Effector memory CD8-positive, alpha-beta T cell (primary cell): Measurements from ENCODE around the gene MELTF.
"Not testable (repeated sequence)": the region's sequence is repeated elsewhere in the genome, so short reads cannot be mapped to it uniquely, and the experiment has no call there.

ENCODE experiments used
- ATAC-seq: fragments of 150-1000 bp; cut with Tn5 transposase; replicated peaks from 2 replicates; pipeline ENCODE4 v1.10.0; 2021; ENCODE audit warnings: mild to moderate bottlenecking, moderate library complexity
- DNase-seq, 3 experiments: peaks; one replicate each; pipeline ENCODE4 v3.0.0; 2021
- H3K27ac Mint-ChIP-seq, 2 donors: one replicate each; pipeline ENCODE4 v1.8.0; 2022; ENCODE audit warnings: mild to moderate bottlenecking in 2 of 2, mixed read lengths in 2 of 2, moderate library complexity in 2 of 2
- H3K27me3 Mint-ChIP-seq, 2 donors: one replicate each; pipeline ENCODE4 v1.8.0; 2022; ENCODE audit warnings: mixed read lengths in 2 of 2
- H3K36me3 Mint-ChIP-seq: one replicate; pipeline ENCODE4 v1.8.0; 2022; ENCODE audit warnings: mild to moderate bottlenecking, moderate library complexity, mixed read lengths; ENCODE audit not compliant: insufficient read depth
- H3K4me1 Mint-ChIP-seq, 2 donors: one replicate each; pipeline ENCODE4 v1.8.0; 2022; ENCODE audit warnings: low read depth in 2 of 2, mixed read lengths in 2 of 2
- H3K4me3 Mint-ChIP-seq, 2 donors: one replicate each; pipeline ENCODE4 v1.8.0; 2022; ENCODE audit warnings: mild to moderate bottlenecking in 2 of 2, mixed read lengths in 2 of 2, moderate library complexity in 2 of 2
- H3K9me3 Mint-ChIP-seq, 2 donors: one replicate each; pipeline ENCODE4 v1.8.0; 2022; ENCODE audit warnings: mixed read lengths in 2 of 2

The MELTF gene

GRCh38 chr3:197033764-197034163 is 4.1 kb upstream of the MELTF start:
- H3K27ac Mint-ChIP-seq, H3K36me3 Mint-ChIP-seq, ATAC-seq, H3K4me3 Mint-ChIP-seq, DNase-seq, H3K4me1 Mint-ChIP-seq, H3K27me3 Mint-ChIP-seq, H3K9me3 Mint-ChIP-seq: not testable (repeated sequence)

GRCh38 chr3:197031315-197032285 is 2.0 kb upstream of the MELTF start:
- Mint-ChIP-seq H3K9me3 (no peaks in the 10 kb centered on the region), H3K27ac (no peak overlapping the region), H3K4me3 (peak overlapping the region in 1 of 2 donors; percentile 33), H3K36me3 (no peaks in the 10 kb centered on the region), H3K27me3 (no peaks in the 10 kb centered on the region), H3K4me1 (peaks cover 4% of the 10 kb centered on the region in 2 donors)
- no peak for ATAC-seq
- DNase-seq, result no peak

- H3K4me1 Mint-ChIP-seq, result peaks cover 4% of the 10 kb centered on the region in 2 donors
- H3K9me3 Mint-ChIP-seq, result no peaks in the 10 kb centered on the region
- no peak overlapping the region for H3K27ac Mint-ChIP-seq
- DNase-seq (no peak), ATAC-seq (no peak)
- H3K4me3 Mint-ChIP-seq, result peak overlapping the region; percentile 33 to 60
- H3K27me3 Mint-ChIP-seq, result no peaks in the 10 kb centered on the region
- H3K36me3 Mint-ChIP-seq, result no peaks in the 10 kb centered on the region
Observed at GRCh38 chr3:197030379-197031314, 1.0 kb upstream of the MELTF start.

GRCh38 chr3:197028728-197029510 is 698 bp downstream of the MELTF start:
- Mint-ChIP-seq H3K27ac (peak overlapping the region; percentile 62 to 65), H3K27me3 (peaks cover 0 to 9% of the 10 kb centered on the region in 2 donors), H3K4me1 (peaks cover 4% of the 10 kb centered on the region in 2 donors), H3K4me3 (peak overlapping the region; percentile 81 to 83), H3K36me3 (peaks cover 3% of the 10 kb centered on the region), H3K9me3 (no peaks in the 10 kb centered on the region)
- ATAC-seq (peak; percentile 28), DNase-seq (peak in 1 of 3 experiments; percentile 17)

- no peaks in the 10 kb centered on the region for H3K9me3 Mint-ChIP-seq
- H3K4me3 Mint-ChIP-seq, result peak overlapping the region; percentile 81 to 83
- DNase-seq (no peak), ATAC-seq (no peak)
- H3K27ac Mint-ChIP-seq, result peak overlapping the region; percentile 62 to 65
- peaks cover 3% of the 10 kb centered on the region for H3K36me3 Mint-ChIP-seq
- H3K27me3 Mint-ChIP-seq, result peaks cover 0 to 15% of the 10 kb centered on the region in 2 donors
- peaks cover 4 to 8% of the 10 kb centered on the region in 2 donors for H3K4me1 Mint-ChIP-seq
Observed at GRCh38 chr3:197027896-197028727, 1.5 kb downstream of the MELTF start.

- H3K9me3 Mint-ChIP-seq, result no peaks in the 10 kb centered on the region
- DNase-seq (no peak), ATAC-seq (no peak)
- peaks cover 0 to 18% of the 10 kb centered on the region in 2 donors for H3K27me3 Mint-ChIP-seq
- H3K4me1 Mint-ChIP-seq, result peaks cover 4 to 12% of the 10 kb centered on the region in 2 donors
- H3K27ac Mint-ChIP-seq, result no peak overlapping the region
- H3K36me3 Mint-ChIP-seq, result peaks cover 3% of the 10 kb centered on the region
- peak overlapping the region in 1 of 2 donors; percentile 27 for H3K4me3 Mint-ChIP-seq
Observed at GRCh38 chr3:197027151-197027895, 2.3 kb downstream of the MELTF start.

GRCh38 chr3:197026481-197026866 is 3.1 kb downstream of the MELTF start:
- Mint-ChIP-seq H3K4me1 (peaks cover 4 to 12% of the 10 kb centered on the region in 2 donors), H3K36me3 (peaks cover 3% of the 10 kb centered on the region), H3K9me3 (no peaks in the 10 kb centered on the region), H3K27me3 (peaks cover 0 to 18% of the 10 kb centered on the region in 2 donors), H3K27ac (no peak overlapping the region), H3K4me3 (no peak overlapping the region)
- DNase-seq (no peak), ATAC-seq (no peak)

- no peak for ATAC-seq
- Mint-ChIP-seq H3K4me1 (peaks cover 4 to 12% of the 10 kb centered on the region in 2 donors), H3K36me3 (peaks cover 3% of the 10 kb centered on the region), H3K27ac (no peak overlapping the region), H3K9me3 (no peaks in the 10 kb centered on the region), H3K4me3 (no peak overlapping the region), H3K27me3 (peaks cover 0 to 18% of the 10 kb centered on the region in 2 donors)
- DNase-seq, result no peak
Observed at GRCh38 chr3:197025736-197026480, 3.7 kb downstream of the MELTF start.

GRCh38 chr3:197024881-197025735 is 4.5 kb downstream of the MELTF start:
- Mint-ChIP-seq H3K27ac (peak overlapping the region in 1 of 2 donors; percentile 21), H3K4me3 (no peak overlapping the region), H3K36me3 (peaks cover 3% of the 10 kb centered on the region), H3K4me1 (peaks cover 4 to 12% of the 10 kb centered on the region in 2 donors), H3K27me3 (peaks cover 0 to 18% of the 10 kb centered on the region in 2 donors), H3K9me3 (no peaks in the 10 kb centered on the region)
- DNase-seq (no peak), ATAC-seq (no peak)

- H3K27ac Mint-ChIP-seq, result peak overlapping the region in 1 of 2 donors; percentile 21
Observed at GRCh38 chr3:197023998-197024651, 5.5 kb downstream of the MELTF start.

More at GRCh38 chr3:197023998-197024651, 5.5 kb downstream of the MELTF start:
- Mint-ChIP-seq H3K4me1 (peaks cover 2 to 10% of the 10 kb centered on the region in 2 donors), H3K36me3 (peaks cover 3% of the 10 kb centered on the region), H3K27me3 (peaks cover 0 to 18% of the 10 kb centered on the region in 2 donors), H3K9me3 (no peaks in the 10 kb centered on the region), H3K4me3 (peak overlapping the region in 1 of 2 donors; percentile 74)
- no peak for ATAC-seq
- DNase-seq, result no peak
